CD4-positive, alpha-beta T cell (primary cell): ENCODE data around the gene MYL4. TPM values are rescaled to one million over a fixed set of nuclear protein-coding genes. Genes with fewer than 3 reads are reported as not detected.
"Not testable (repeated sequence)": the region's sequence is repeated elsewhere in the genome, so short reads cannot be mapped to it uniquely, and the experiment has no call there.

Experiments used
- ATAC-seq: fragments of 200-7000 bp; cut with Tn5 transposase; one replicate; pipeline ENCODE4 v1.10.0; 2022; ENCODE audit warnings: mild to moderate bottlenecking; ENCODE audit not compliant: poor library complexity
- CTCF ChIA-PET: fragments of 350-600 bp; sonication (Branson Sonifier 250); formaldehyde crosslinking; loops from one replicate; lab custom pipeline; 2021; ENCODE audit warnings: antibody characterized with exemption, inconsistent platforms; lab: Charles Lee
- POLR2A ChIA-PET: fragments of 350-600 bp; sonication (Branson Sonifier 250); formaldehyde crosslinking; loops from one replicate; lab custom pipeline; 2021; ENCODE audit warnings: antibody characterized with exemption, inconsistent platforms; lab: Charles Lee
- DNase-seq, 14 experiments: peaks; one replicate each; pipeline ENCODE4 v3.0.0-alpha.2; 2013 to 2020; ENCODE audit warnings: mixed read lengths in 2 of 14
- H3K27ac ChIP-seq, 2 donors: one replicate each; pipeline versions ENCODE4 v1.5.1 to v1.7.0; 2013; ENCODE audit warnings: low read length in 2 of 2, low read depth in 1 of 2, mild to moderate bottlenecking in 1 of 2
- H3K27me3 ChIP-seq, 2 experiments: 1 replicate in 1 of 2; 2 replicates in 1 of 2; pipeline versions ENCODE4 v1.6.1 to v1.7.0; 2013; ENCODE audit warnings: low read length in 2 of 2, control low read depth in 1 of 2, mild to moderate bottlenecking in 1 of 2, moderate library complexity in 1 of 2; ENCODE audit not compliant: insufficient read depth in 2 of 2, control insufficient read depth in 1 of 2
- H3K36me3 ChIP-seq: one replicate; pipeline ENCODE4 v1.6.1; 2013; ENCODE audit warnings: low read length, control low read depth; ENCODE audit not compliant: insufficient read depth
- H3K4me1 ChIP-seq: one replicate; pipeline ENCODE4 v1.6.1; 2013; ENCODE audit warnings: low read length, control low read depth; ENCODE audit not compliant: insufficient read depth
- H3K4me3 ChIP-seq: one replicate; pipeline ENCODE4 v1.5.1; 2013; ENCODE audit warnings: mild to moderate bottlenecking, low read length, moderate library complexity
- H3K9me3 ChIP-seq, 2 experiments: 1 replicate in 1 of 2; 2 replicates in 1 of 2; pipeline versions ENCODE4 v1.6.1 to v1.7.0; 2013; ENCODE audit warnings: low read length in 2 of 2, mild to moderate bottlenecking in 2 of 2, control low read depth in 1 of 2, moderate library complexity in 1 of 2; ENCODE audit not compliant: control insufficient read depth in 1 of 2, insufficient read depth in 1 of 2
- H3K27ac Mint-ChIP-seq: one replicate; pipeline ENCODE4 v1.8.0; 2020; ENCODE audit warnings: mixed read lengths
- H3K27me3 Mint-ChIP-seq: one replicate; pipeline ENCODE4 v1.8.0; 2021; ENCODE audit warnings: mixed read lengths
- H3K36me3 Mint-ChIP-seq: one replicate; pipeline ENCODE4 v1.8.0; 2021; ENCODE audit warnings: low read depth, mixed read lengths
- H3K4me1 Mint-ChIP-seq: one replicate; pipeline ENCODE4 v1.8.0; 2021; ENCODE audit warnings: low read depth, mixed read lengths
- H3K4me3 Mint-ChIP-seq: one replicate; pipeline ENCODE4 v1.8.0; 2020; ENCODE audit warnings: mild to moderate bottlenecking, mixed read lengths
- H3K9me3 Mint-ChIP-seq: one replicate; pipeline ENCODE4 v1.8.0; 2020; ENCODE audit warnings: mixed read lengths
- intact Hi-C, 2 experiments: fragments of 100-400 bp; cut with DNase I in 1 of 2; cut with micrococcal nuclease in 1 of 2; formaldehyde crosslinking; loops; one replicate each; pipeline versions ENCODE4 v1.15.1 to v1.9.0; 2023 to 2025; cut with DNase I, micrococcal nuclease
- total RNA-seq, 174 experiments: library from RNA in 2 of 174; stranded (reverse) in 2 of 174; gene quantifications; one replicate each; pipeline ENCODE4 v1.2.3 and lab custom pipeline; 2021 to 2026
- TF ChIP-seq, protein P1 (sequence below): fragments of 200-600 bp; IDR thresholded peaks from one replicate; pipeline ENCODE4 v1.8.0; 2022; ENCODE audit warnings: antibody characterized with exemption, mild to moderate bottlenecking

The MYL4 gene
- total RNA-seq, 2 experiments from 2014 or later: not detected

DNA sequence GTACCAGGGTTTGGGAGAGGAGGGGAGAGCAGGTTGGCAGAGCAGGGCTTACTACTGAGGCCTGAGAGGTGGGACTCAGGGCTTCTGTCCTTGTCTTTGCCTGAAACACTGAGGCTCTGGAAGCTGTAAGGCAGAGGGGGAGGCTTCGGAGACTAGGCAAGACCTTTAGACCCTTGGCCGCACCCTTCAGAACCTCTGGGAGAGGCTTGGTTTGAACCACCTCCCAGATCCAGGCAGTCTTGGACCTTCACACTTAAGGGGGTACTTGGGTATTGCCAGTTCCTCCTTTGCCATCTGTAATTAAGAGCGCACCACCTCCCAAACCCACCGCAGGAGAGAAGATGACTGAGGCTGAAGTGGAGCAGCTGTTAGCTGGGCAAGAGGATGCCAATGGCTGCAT is 12.9 kb downstream of the MYL4 start:
- CTCF ChIA-PET: no interaction called here
- H3K9me3 Mint-ChIP-seq: no peaks in the 10 kb centered on the region
- no peak overlapping the region for H3K27ac Mint-ChIP-seq
- DNase-seq: no peak
- H3K4me3 Mint-ChIP-seq: no peak overlapping the region
- H3K4me1 Mint-ChIP-seq: peaks cover 33% of the 10 kb centered on the region
- H3K36me3 Mint-ChIP-seq: no peaks in the 10 kb centered on the region
- H3K9me3 ChIP-seq: no peaks in the 10 kb centered on the region
- H3K4me3 ChIP-seq: no peak overlapping the region
- H3K4me1 ChIP-seq: peaks cover 45% of the 10 kb centered on the region
- TF ChIP-seq, protein P1, sequence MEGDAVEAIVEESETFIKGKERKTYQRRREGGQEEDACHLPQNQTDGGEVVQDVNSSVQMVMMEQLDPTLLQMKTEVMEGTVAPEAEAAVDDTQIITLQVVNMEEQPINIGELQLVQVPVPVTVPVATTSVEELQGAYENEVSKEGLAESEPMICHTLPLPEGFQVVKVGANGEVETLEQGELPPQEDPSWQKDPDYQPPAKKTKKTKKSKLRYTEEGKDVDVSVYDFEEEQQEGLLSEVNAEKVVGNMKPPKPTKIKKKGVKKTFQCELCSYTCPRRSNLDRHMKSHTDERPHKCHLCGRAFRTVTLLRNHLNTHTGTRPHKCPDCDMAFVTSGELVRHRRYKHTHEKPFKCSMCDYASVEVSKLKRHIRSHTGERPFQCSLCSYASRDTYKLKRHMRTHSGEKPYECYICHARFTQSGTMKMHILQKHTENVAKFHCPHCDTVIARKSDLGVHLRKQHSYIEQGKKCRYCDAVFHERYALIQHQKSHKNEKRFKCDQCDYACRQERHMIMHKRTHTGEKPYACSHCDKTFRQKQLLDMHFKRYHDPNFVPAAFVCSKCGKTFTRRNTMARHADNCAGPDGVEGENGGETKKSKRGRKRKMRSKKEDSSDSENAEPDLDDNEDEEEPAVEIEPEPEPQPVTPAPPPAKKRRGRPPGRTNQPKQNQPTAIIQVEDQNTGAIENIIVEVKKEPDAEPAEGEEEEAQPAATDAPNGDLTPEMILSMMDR: no peak
- intact Hi-C loops: no loop called here
- POLR2A ChIA-PET: no interaction called here
- no peaks in the 10 kb centered on the region for H3K27me3 Mint-ChIP-seq
- ATAC-seq: no peak
- H3K27me3 ChIP-seq: no peaks in the 10 kb centered on the region
- H3K27ac ChIP-seq: no peak overlapping the region
- no peaks in the 10 kb centered on the region for H3K36me3 ChIP-seq

DNA sequence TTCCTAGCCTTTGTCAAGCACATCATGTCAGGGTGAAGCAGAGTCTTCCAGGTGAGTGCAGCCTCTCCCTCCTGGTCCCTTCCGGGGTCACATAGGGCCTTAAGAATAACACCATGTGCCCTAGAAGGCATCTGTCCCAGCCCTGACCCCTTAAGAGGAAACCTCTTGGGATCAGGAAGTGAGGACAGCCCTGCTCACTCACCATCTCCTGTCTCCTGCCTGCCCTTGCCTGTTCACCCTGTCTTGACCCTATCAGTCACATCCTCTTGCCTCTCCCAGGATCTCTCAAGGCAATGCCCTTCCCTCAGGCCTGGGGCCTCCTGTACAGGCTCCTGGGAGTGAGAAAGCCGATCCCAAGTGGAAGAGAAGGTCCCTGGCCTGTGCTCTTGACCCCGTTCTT is 13.9 kb downstream of the MYL4 start:
- H3K4me1 Mint-ChIP-seq: peaks cover 26% of the 10 kb centered on the region
- no peaks in the 10 kb centered on the region for H3K27me3 ChIP-seq
- intact Hi-C loops: no loop called here
- ChIA-PET CTCF (no interaction called here), POLR2A (no interaction called here)
- TF ChIP-seq, protein P1: no peak
- no peak for DNase-seq
- no peak for ATAC-seq
- no peaks in the 10 kb centered on the region for H3K9me3 ChIP-seq
- H3K4me3 ChIP-seq: no peak overlapping the region
- peaks cover 35% of the 10 kb centered on the region for H3K4me1 ChIP-seq
- no peak overlapping the region for H3K4me3 Mint-ChIP-seq
- no peak overlapping the region for H3K27ac Mint-ChIP-seq
- H3K27ac ChIP-seq: no peak overlapping the region
- H3K27me3 Mint-ChIP-seq: no peaks in the 10 kb centered on the region
- H3K36me3 Mint-ChIP-seq: no peaks in the 10 kb centered on the region
- H3K9me3 Mint-ChIP-seq: no peaks in the 10 kb centered on the region
- no peaks in the 10 kb centered on the region for H3K36me3 ChIP-seq

DNA sequence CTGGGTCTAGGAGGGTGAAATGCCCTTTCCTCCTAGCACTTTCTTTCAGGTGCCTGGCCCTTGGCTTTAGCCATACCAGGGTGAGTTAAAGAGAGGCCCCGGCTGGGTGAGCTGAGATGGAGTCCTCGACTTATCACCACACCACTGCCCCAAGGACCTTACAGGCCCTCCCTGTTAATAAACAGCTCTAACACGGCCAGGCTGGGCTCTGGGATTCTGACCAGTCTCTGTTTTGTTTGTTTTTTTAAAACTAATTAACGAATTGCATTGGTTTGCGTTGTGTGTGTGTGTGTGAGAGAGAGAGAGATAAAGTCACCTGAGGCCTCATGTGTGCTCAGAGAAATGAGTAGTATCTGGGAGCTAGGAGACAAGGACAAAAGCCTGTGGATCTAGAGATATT is 14.3 kb downstream of the MYL4 start:
- H3K27me3 Mint-ChIP-seq: no peaks in the 10 kb centered on the region
- peaks cover 22% of the 10 kb centered on the region for H3K4me1 Mint-ChIP-seq
- DNase-seq: no peak
- no peak for ATAC-seq
- no peaks in the 10 kb centered on the region for H3K36me3 Mint-ChIP-seq
- H3K4me3 ChIP-seq: no peak overlapping the region
- no peaks in the 10 kb centered on the region for H3K36me3 ChIP-seq
- no peak overlapping the region for H3K27ac Mint-ChIP-seq
- H3K27ac ChIP-seq: no peak overlapping the region
- H3K9me3 Mint-ChIP-seq: no peaks in the 10 kb centered on the region
- TF ChIP-seq, protein P1: no peak
- intact Hi-C loops: no loop called here
- H3K4me1 ChIP-seq: peaks cover 31% of the 10 kb centered on the region
- no peaks in the 10 kb centered on the region for H3K27me3 ChIP-seq
- H3K4me3 Mint-ChIP-seq: no peak overlapping the region
- ChIA-PET POLR2A (no interaction called here), CTCF (no interaction called here)
- H3K9me3 ChIP-seq: no peaks in the 10 kb centered on the region

DNA sequence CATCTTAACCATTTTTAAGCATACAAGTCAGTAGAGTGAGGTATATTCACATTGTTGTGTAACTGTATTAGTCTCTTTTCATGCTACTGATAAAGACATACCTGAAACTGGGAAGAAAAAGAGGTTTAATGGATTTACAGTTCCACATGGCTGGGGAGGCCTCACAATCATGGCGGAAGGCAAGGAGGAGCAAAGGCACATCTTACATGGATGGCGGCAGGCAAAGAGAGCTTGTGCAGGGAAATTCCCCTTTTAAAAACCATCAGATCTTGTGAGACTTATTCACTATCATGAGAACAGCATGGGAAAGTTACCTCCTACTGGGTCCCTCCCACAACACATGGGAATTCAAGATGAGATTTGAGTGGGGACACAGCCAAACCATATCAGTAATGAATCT is 14.9 kb downstream of the MYL4 start:
- H3K4me3 Mint-ChIP-seq, intact Hi-C loops, CTCF ChIA-PET, ATAC-seq, H3K9me3 ChIP-seq, H3K27me3 Mint-ChIP-seq, H3K27me3 ChIP-seq, H3K36me3 Mint-ChIP-seq, POLR2A ChIA-PET, H3K27ac ChIP-seq, H3K27ac Mint-ChIP-seq, H3K9me3 Mint-ChIP-seq, H3K36me3 ChIP-seq, DNase-seq, H3K4me3 ChIP-seq: not testable (repeated sequence)
- H3K4me1 ChIP-seq: peaks cover 25% of the 10 kb centered on the region
- peaks cover 16% of the 10 kb centered on the region for H3K4me1 Mint-ChIP-seq
